ENCODE data around the gene STYK1. TPM values are rescaled to one million over a fixed set of nuclear protein-coding genes. Genes with fewer than 3 reads are reported as not detected.

STYK1 gene
- total RNA-seq, 1 donor from 2014 or later, result 0.53 TPM

DNA sequence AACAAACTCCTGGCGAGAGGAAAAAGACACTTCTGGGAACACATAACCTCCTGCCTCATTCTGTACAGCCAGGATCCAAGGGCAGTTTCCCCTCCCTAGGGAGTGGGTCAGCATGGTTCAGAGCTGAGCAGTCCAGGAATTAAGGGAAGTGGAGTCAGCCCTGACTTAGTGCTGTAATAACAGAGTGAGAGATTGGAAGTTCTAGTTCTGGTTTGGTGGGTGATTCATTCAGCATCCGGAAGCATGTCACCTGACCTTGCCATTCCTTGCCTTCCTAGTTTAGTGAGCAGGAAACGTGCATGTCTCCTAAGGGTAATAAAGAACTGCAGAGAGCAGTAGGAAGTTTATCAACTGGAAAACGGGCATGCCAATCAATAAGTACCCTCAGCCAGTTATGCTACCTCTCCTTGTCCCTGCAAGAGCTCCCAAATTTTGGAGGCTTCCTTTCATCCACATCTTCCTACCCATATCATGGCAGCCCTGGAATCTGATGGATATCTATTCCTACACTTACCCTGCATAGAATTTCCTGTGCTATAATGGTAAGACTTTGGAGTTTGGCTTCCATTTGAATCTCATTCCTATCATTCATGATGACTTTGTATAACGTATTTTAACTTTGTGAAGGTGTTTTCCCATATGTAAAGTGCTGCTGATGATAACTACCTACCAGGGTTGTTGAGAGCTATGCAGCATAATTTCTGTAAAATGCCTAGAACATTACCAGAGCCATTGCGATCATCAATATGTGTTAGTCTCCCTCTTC lies 31.9 kb downstream of the STYK1 start:
- FAIRE-seq, result no peak
- TF ChIP-seq, protein P1, sequence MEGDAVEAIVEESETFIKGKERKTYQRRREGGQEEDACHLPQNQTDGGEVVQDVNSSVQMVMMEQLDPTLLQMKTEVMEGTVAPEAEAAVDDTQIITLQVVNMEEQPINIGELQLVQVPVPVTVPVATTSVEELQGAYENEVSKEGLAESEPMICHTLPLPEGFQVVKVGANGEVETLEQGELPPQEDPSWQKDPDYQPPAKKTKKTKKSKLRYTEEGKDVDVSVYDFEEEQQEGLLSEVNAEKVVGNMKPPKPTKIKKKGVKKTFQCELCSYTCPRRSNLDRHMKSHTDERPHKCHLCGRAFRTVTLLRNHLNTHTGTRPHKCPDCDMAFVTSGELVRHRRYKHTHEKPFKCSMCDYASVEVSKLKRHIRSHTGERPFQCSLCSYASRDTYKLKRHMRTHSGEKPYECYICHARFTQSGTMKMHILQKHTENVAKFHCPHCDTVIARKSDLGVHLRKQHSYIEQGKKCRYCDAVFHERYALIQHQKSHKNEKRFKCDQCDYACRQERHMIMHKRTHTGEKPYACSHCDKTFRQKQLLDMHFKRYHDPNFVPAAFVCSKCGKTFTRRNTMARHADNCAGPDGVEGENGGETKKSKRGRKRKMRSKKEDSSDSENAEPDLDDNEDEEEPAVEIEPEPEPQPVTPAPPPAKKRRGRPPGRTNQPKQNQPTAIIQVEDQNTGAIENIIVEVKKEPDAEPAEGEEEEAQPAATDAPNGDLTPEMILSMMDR (IDR thresholded peaks at IDR 0.05; ENCODE audit: insufficient read depth, low read length, severe bottlenecking), result no peak

DNA sequence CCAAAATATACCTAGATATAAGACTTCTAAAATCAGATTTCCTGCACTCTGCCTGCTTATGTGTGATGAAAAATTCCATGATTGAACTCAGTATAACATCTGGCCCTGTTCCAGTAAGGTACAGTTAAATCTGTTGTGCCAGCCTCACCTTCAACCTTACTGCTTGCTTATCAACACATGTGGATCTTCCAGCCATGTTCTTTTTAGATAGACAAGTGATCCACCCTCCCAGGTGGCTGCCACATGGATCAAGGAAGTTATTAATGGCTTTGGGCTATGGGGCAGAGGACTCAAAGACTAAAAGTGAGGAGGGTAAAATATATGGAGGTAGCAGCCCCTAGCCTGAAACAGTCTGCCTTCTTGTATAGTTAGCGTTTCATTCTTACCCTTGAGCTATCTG lies 35.1 kb downstream of the STYK1 start:
- no peak overlapping the region for H3K4me3 ChIP-seq (ENCODE audit: low read depth, low read length)
- FAIRE-seq, result no peak

More for the DNA sequence above, 31.9 kb downstream of the STYK1 start:
- DNase-seq (ENCODE audit: low read depth), result peak; percentile 90
- no peaks in the 10 kb centered on the region for H3K36me3 ChIP-seq (ENCODE audit: control insufficient read depth, insufficient read depth, low read length)
- no peaks in the 10 kb centered on the region for H3K27me3 ChIP-seq (ENCODE audit: control insufficient read depth, insufficient read depth, low read length)
- H3K4me3 ChIP-seq (ENCODE audit: low read depth, low read length), result no peak overlapping the region

DNA sequence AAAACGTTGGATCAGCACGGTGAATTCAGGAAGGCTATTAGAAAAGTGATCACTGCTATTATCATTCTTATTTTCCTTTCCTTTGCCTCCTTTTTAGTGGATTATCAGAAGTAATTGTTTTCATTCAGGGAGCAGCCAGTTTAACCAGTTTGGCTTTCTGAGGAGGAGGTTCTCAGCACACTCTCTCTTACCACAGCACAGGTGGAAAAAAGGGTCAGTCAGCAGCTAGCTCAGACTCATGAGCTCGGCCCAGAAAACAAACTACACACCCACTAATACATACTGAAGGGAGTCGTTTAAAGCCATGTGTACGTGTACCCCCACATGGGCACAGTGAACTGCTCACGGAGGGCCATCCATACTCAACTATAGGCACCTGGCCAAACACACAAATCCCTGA lies 37.2 kb downstream of the STYK1 start:
- no peaks in the 10 kb centered on the region for H3K36me3 ChIP-seq (ENCODE audit: control insufficient read depth, insufficient read depth, low read length)
- H3K4me3 ChIP-seq (ENCODE audit: low read depth, low read length), result no peak overlapping the region
- no peak for FAIRE-seq
- H3K27me3 ChIP-seq (ENCODE audit: control insufficient read depth, insufficient read depth, low read length), result no peaks in the 10 kb centered on the region
- TF ChIP-seq, protein P1 (IDR thresholded peaks at IDR 0.05; ENCODE audit: insufficient read depth, low read length, severe bottlenecking), result no peak
- peak; percentile 47 for DNase-seq (ENCODE audit: low read depth)

More for the DNA sequence above, 35.1 kb downstream of the STYK1 start:
- Histone ChIP-seq H3K27me3 (ENCODE audit: control insufficient read depth, insufficient read depth, low read length) (no peaks in the 10 kb centered on the region), H3K36me3 (ENCODE audit: control insufficient read depth, insufficient read depth, low read length) (no peaks in the 10 kb centered on the region)
- no peak for DNase-seq (ENCODE audit: low read depth)
- TF ChIP-seq, protein P1 (IDR thresholded peaks at IDR 0.05; ENCODE audit: insufficient read depth, low read length, severe bottlenecking), result no peak

DNA sequence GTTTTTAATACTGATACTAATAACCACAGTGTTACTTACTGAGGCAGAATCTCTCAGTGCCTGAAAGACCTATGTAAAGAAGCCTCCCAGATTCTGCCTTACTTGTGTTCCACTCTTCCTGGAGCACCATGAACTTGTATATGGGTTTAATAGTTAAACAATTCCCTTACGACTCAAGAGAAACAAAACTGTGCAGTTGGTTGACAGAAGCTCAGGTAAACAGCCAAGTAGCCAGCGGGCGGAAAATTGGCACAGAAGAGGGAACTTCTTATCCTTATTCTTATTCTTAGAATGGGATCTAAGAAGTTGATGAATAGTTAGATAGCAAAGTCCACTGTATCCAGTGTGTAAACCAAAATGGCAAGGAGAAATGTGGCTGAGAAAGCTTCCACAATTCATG lies 37.7 kb downstream of the STYK1 start:
- TF ChIP-seq, protein P1 (IDR thresholded peaks at IDR 0.05; ENCODE audit: insufficient read depth, low read length, severe bottlenecking), result no peak
- Histone ChIP-seq H3K27me3 (ENCODE audit: control insufficient read depth, insufficient read depth, low read length) (no peaks in the 10 kb centered on the region), H3K4me3 (ENCODE audit: low read depth, low read length) (no peak overlapping the region), H3K36me3 (ENCODE audit: control insufficient read depth, insufficient read depth, low read length) (no peaks in the 10 kb centered on the region)
- no peak for DNase-seq (ENCODE audit: low read depth)
- peak; percentile 40 for FAIRE-seq

DNA sequence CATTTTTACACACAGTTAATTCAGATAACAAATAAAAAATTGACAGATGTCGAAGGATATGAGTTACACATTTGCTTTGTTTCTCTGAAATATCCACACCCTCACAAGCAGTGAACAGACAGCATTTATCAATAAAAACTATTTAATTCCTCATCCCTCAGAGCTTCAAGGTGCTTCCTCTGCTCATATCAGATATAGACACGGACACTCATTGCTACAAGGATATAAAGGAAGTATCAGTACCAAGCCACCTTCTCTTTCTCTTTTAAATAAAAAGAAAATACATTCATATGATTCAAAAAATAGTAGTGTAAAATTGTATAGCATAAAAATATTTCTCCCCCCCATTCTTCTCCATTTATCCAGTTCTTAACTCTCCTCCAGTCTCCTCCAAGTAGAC lies 38.5 kb downstream of the STYK1 start:
- FAIRE-seq, result no peak
- no peaks in the 10 kb centered on the region for H3K36me3 ChIP-seq (ENCODE audit: control insufficient read depth, insufficient read depth, low read length)
- TF ChIP-seq, protein P1 (IDR thresholded peaks at IDR 0.05; ENCODE audit: insufficient read depth, low read length, severe bottlenecking), result no peak
- DNase-seq (ENCODE audit: low read depth), result no peak
- H3K27me3 ChIP-seq (ENCODE audit: control insufficient read depth, insufficient read depth, low read length), result no peaks in the 10 kb centered on the region
- no peak overlapping the region for H3K4me3 ChIP-seq (ENCODE audit: low read depth, low read length)

DNA sequence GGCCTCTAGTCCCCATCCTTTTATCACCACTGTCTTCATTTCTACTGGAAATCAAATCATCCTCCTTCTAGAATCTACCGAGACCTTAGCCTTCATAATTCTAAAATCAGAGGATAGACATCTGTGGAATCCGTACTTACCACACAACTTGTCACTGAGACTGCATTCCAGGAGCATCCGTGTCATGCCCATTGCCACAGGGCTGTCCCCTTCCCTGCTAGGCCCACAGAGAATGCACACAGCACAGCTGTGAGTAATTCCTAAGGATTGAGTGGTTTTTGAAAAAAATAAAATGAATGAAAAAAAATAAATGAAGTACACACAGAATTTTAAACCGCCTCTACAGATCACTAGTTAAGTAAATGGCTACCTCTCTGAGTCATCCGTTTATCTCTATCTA lies 39.4 kb downstream of the STYK1 start:
- FAIRE-seq (no peak), DNase-seq (ENCODE audit: low read depth) (no peak)
- no peaks in the 10 kb centered on the region for H3K27me3 ChIP-seq (ENCODE audit: control insufficient read depth, insufficient read depth, low read length)
- no peaks in the 10 kb centered on the region for H3K36me3 ChIP-seq (ENCODE audit: control insufficient read depth, insufficient read depth, low read length)
- no peak overlapping the region for H3K4me3 ChIP-seq (ENCODE audit: low read depth, low read length)
- TF ChIP-seq, protein P1 (IDR thresholded peaks at IDR 0.05; ENCODE audit: insufficient read depth, low read length, severe bottlenecking), result no peak

Data from bronchial epithelial cell (primary cell).